PC-9 (cell line): ENCODE measurements around the gene TENM4. TPM values are rescaled to one million over a fixed set of nuclear protein-coding genes. Genes with fewer than 3 reads are reported as not detected.

Experiments used
- BruUV-seq: library from RNA; stranded (reverse); fragments of 400-500 nt; replicated peaks from 2 replicates; lab custom pipeline; 2021; lab: Mats Ljungman, UMichigan
- CTCF ChIA-PET: fragments of 300-600 bp; sonication (Branson Sonifier 250); formaldehyde crosslinking; loops from one replicate; lab custom pipeline; 2022; ENCODE audit warnings: antibody characterized with exemption; lab: Charles Lee
- POLR2A ChIA-PET: fragments of 300-600 bp; sonication (Branson Sonifier 250); formaldehyde crosslinking; loops from one replicate; lab custom pipeline; 2022; ENCODE audit warnings: antibody characterized with exemption; ENCODE audit not compliant: unreplicated experiment; lab: Charles Lee
- DNase-seq, 2 experiments: peaks; one replicate each; pipeline versions ENCODE4 v3.0.0 to v3.0.0-alpha.2; 2015 to 2022; ENCODE audit warnings: mixed read lengths in 1 of 2
- H2AFZ ChIP-seq: fragments of 200-600 bp; sonication (generic); 2 replicates; pipeline ENCODE4 v1.8.1; 2017; ENCODE audit warnings: antibody characterized with exemption
- H3F3A ChIP-seq: fragments of 200-600 bp; sonication (generic); 2 replicates; pipeline ENCODE4 v1.8.1; 2017; ENCODE audit warnings: antibody characterized with exemption, mild to moderate bottlenecking, low read depth; ENCODE audit not compliant: insufficient read depth
- H3K27ac ChIP-seq: fragments of 200-600 bp; sonication (generic); 2 replicates; pipeline ENCODE4 v1.6.1; 2016; ENCODE audit warnings: mixed run types
- H3K27me3 ChIP-seq: fragments of 200-600 bp; sonication (generic); 2 replicates; pipeline ENCODE4 v1.6.1; 2016; ENCODE audit warnings: low read depth, mixed run types; ENCODE audit not compliant: insufficient read depth
- H3K36me3 ChIP-seq: fragments of 200-600 bp; sonication (generic); 2 replicates; pipeline ENCODE4 v1.6.1; 2016; ENCODE audit warnings: low read depth, mixed run types
- H3K4me1 ChIP-seq: fragments of 200-600 bp; sonication (generic); replicated peaks from 2 replicates; pipeline ENCODE4 v1.6.1; 2016; ENCODE audit warnings: mixed run types; ENCODE audit not compliant: insufficient read depth
- H3K4me2 ChIP-seq: fragments of 200-600 bp; sonication (generic); 2 replicates; pipeline ENCODE4 v1.6.1; 2017; ENCODE audit warnings: mixed run types
- H3K4me3 ChIP-seq: fragments of 200-600 bp; sonication (generic); 2 replicates; pipeline ENCODE4 v1.6.1; 2016; ENCODE audit warnings: mixed run types
- H3K79me2 ChIP-seq: fragments of 200-600 bp; sonication (generic); 2 replicates; pipeline ENCODE4 v1.6.1; 2017; ENCODE audit warnings: low read depth, mixed run types
- H3K9me2 ChIP-seq: fragments of 200-600 bp; sonication (generic); 2 replicates; pipeline ENCODE4 v1.8.1; 2017; ENCODE audit warnings: mild to moderate bottlenecking; ENCODE audit not compliant: insufficient read depth
- H3K9me3 ChIP-seq: fragments of 200-600 bp; sonication (generic); 2 replicates; pipeline ENCODE4 v1.8.1; 2016; ENCODE audit warnings: low read depth; ENCODE audit not compliant: insufficient read depth
- H4K20me1 ChIP-seq: fragments of 200-600 bp; sonication (generic); 2 replicates; pipeline ENCODE4 v1.8.1; 2017; ENCODE audit not compliant: insufficient read depth
- EZH2 ChIP-seq: fragments of 200-600 bp; sonication (generic); IDR thresholded peaks from 2 replicates; pipeline ENCODE4 v1.8.0; 2017; ENCODE audit warnings: antibody characterized with exemption, low read depth
- intact Hi-C: fragments of 100-400 bp; cut with micrococcal nuclease; formaldehyde crosslinking; loops from one replicate; pipeline ENCODE4 v1.10.0; 2022; ENCODE audit not compliant: unreplicated experiment
- microRNA-seq: library from miRNA; unstranded; fragments of <30 nt; microRNA quantifications from one replicate; pipeline ENCODE4 v1.2.0, GENCODE V29; 2021; ENCODE audit warnings: borderline number of aligned reads, borderline replicate concordance
- total RNA-seq: library from RNA; stranded (reverse); gene quantifications from 2 replicates; pipeline ENCODE4 v1.2.3, GENCODE V29; 2021
- TF ChIP-seq, protein P1 (sequence below): fragments of 200-600 bp; sonication (generic); conservative IDR thresholded peaks from 2 replicates; pipeline ENCODE4 v1.6.1; 2017; ENCODE audit warnings: mixed run types, antibody characterized with exemption, mild to moderate bottlenecking, moderate library complexity

The TENM4 gene
- total RNA-seq, 1 experiment from 2014 or later, result not detected

DNA sequence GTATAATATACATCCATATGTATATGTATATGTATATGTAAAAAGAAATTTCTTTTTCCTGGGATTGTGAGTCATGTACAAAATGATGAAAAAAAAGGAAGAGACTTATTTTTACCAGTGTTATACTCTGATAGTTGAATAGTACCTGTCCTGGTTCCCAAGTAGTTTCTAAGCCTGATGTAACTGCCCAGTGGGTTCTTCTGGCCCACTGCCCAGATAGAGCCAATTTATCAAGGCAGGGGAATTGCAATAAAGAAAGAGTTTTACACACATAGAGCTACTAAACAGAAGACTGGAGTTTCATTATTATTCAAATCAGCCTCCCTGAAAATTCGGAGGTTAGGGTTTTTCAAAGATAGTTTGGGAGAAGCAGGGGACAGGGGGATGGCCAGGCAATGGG is 837.0 kb downstream of the TENM4 start:
- Histone ChIP-seq H3K27me3 (peaks cover 83% of the 10 kb centered on the region), H3K79me2 (no peaks in the 10 kb centered on the region), H3F3A (no peaks in the 10 kb centered on the region), H3K36me3 (no peaks in the 10 kb centered on the region), H3K9me2 (no peaks in the 10 kb centered on the region), H3K27ac (no peak overlapping the region), H3K4me3 (no peak overlapping the region), H4K20me1 (no peaks in the 10 kb centered on the region), H3K4me1 (no peaks in the 10 kb centered on the region), H3K9me3 (no peaks in the 10 kb centered on the region), H2AFZ (no peak overlapping the region), H3K4me2 (no peak overlapping the region)
- no TSS peak for BruUV-seq
- CTCF ChIA-PET, result no interaction called here
- intact Hi-C loops, result no loop called here
- POLR2A ChIA-PET, result no interaction called here
- no peak for TF ChIP-seq EZH2
- TF ChIP-seq, protein P1, sequence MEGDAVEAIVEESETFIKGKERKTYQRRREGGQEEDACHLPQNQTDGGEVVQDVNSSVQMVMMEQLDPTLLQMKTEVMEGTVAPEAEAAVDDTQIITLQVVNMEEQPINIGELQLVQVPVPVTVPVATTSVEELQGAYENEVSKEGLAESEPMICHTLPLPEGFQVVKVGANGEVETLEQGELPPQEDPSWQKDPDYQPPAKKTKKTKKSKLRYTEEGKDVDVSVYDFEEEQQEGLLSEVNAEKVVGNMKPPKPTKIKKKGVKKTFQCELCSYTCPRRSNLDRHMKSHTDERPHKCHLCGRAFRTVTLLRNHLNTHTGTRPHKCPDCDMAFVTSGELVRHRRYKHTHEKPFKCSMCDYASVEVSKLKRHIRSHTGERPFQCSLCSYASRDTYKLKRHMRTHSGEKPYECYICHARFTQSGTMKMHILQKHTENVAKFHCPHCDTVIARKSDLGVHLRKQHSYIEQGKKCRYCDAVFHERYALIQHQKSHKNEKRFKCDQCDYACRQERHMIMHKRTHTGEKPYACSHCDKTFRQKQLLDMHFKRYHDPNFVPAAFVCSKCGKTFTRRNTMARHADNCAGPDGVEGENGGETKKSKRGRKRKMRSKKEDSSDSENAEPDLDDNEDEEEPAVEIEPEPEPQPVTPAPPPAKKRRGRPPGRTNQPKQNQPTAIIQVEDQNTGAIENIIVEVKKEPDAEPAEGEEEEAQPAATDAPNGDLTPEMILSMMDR, result no peak
- no peak for DNase-seq

Small RNAs within 50 kb of the gene (microRNA-seq; reads per million reads assigned to microRNA genes)
- gene MIR5579, result not detected
- gene MIR708, result 20.2 reads per million, percentile 32 among the genes with 10 or more reads in this experiment
